ENCODE results near the gene MGAT3.

Gene MGAT3

GRCh38 chr22:39419096-39419495 lies 37.7 kb upstream of the MGAT3 start:
- H3K9me2 ChIP-seq (replicated peaks; ENCODE audit: low read depth, low read length): no peaks in the 10 kb centered on the region
- H3K27me3 ChIP-seq (ENCODE audit: insufficient read depth, low read length, poor library complexity, severe bottlenecking): no peaks in the 10 kb centered on the region
- H3K4me1 ChIP-seq (ENCODE audit: insufficient read depth, low read length, poor library complexity, severe bottlenecking): peaks cover 8% of the 10 kb centered on the region
- H3K4me2 ChIP-seq (ENCODE audit: low read depth, low read length, poor library complexity, severe bottlenecking): no peak overlapping the region
- no peak overlapping the region for H3K4me3 ChIP-seq (ENCODE audit: low read length, poor library complexity, severe bottlenecking)
- H3K9me3 ChIP-seq (ENCODE audit: insufficient read depth, low read depth, low read length): no peaks in the 10 kb centered on the region
- 0 out of 2 replicates have a peak, but pooled peaks cover under 1% of the 10 kb centered on the region for H3K79me2 ChIP-seq (ENCODE audit: insufficient read depth, low read length)
- peaks cover 35% of the 10 kb centered on the region; the same call in 1 of the 2 replicates for H3K36me3 ChIP-seq (ENCODE audit: insufficient read depth, low read length)
- H4K20me1 ChIP-seq (ENCODE audit: insufficient read depth, low read length, poor library complexity, severe bottlenecking): no peaks in the 10 kb centered on the region
- H3F3A ChIP-seq (ENCODE audit: low read depth): no peaks in the 10 kb centered on the region
- no peak for TF ChIP-seq EZH2phosphoT487 (IDR thresholded peaks at IDR 0.05; ENCODE audit: borderline replicate concordance)
- no peak for TF ChIP-seq CTCF (conservative IDR thresholded peaks at IDR 0.05; ENCODE audit: low read length)
- no peak overlapping the region for H2AFZ ChIP-seq (ENCODE audit: low read length)
- H3K9ac ChIP-seq (ENCODE audit: low read depth, low read length, poor library complexity, severe bottlenecking): no peak overlapping the region

- no peak overlapping the region for H3K4me3 ChIP-seq (ENCODE audit: low read length, poor library complexity, severe bottlenecking)
- no peaks in the 10 kb centered on the region for H3K9me2 ChIP-seq (replicated peaks; ENCODE audit: low read depth, low read length)
- H3K9me3 ChIP-seq (ENCODE audit: insufficient read depth, low read depth, low read length): no peaks in the 10 kb centered on the region
- no peaks in the 10 kb centered on the region for H3F3A ChIP-seq (ENCODE audit: low read depth)
- H3K27me3 ChIP-seq (ENCODE audit: insufficient read depth, low read length, poor library complexity, severe bottlenecking): no peaks in the 10 kb centered on the region
- H2AFZ ChIP-seq (ENCODE audit: low read length): no peak overlapping the region
- H3K36me3 ChIP-seq (ENCODE audit: insufficient read depth, low read length): peaks cover 35% of the 10 kb centered on the region; the same call in 1 of the 2 replicates
- H3K9ac ChIP-seq (ENCODE audit: low read depth, low read length, poor library complexity, severe bottlenecking): no peak overlapping the region
- TF ChIP-seq EZH2phosphoT487 (IDR thresholded peaks at IDR 0.05; ENCODE audit: borderline replicate concordance) (no peak), CTCF (conservative IDR thresholded peaks at IDR 0.05; ENCODE audit: low read length) (no peak)
- H4K20me1 ChIP-seq (ENCODE audit: insufficient read depth, low read length, poor library complexity, severe bottlenecking): no peaks in the 10 kb centered on the region
- H3K4me2 ChIP-seq (ENCODE audit: low read depth, low read length, poor library complexity, severe bottlenecking): no peak overlapping the region
- H3K4me1 ChIP-seq (ENCODE audit: insufficient read depth, low read length, poor library complexity, severe bottlenecking): no peaks in the 10 kb centered on the region
- H3K79me2 ChIP-seq (ENCODE audit: insufficient read depth, low read length): no peaks in the 10 kb centered on the region
Measured at GRCh38 chr22:39419911-39420310, 36.9 kb upstream of the MGAT3 start.

GRCh38 chr22:39421691-39422090 lies 35.1 kb upstream of the MGAT3 start:
- Histone ChIP-seq H3F3A (ENCODE audit: low read depth) (no peaks in the 10 kb centered on the region), H3K36me3 (ENCODE audit: insufficient read depth, low read length) (peaks cover 34% of the 10 kb centered on the region; the same call in 1 of the 2 replicates), H4K20me1 (ENCODE audit: insufficient read depth, low read length, poor library complexity, severe bottlenecking) (no peaks in the 10 kb centered on the region), H3K4me2 (ENCODE audit: low read depth, low read length, poor library complexity, severe bottlenecking) (no peak overlapping the region), H3K4me3 (ENCODE audit: low read length, poor library complexity, severe bottlenecking) (no peak overlapping the region), H3K9me3 (ENCODE audit: insufficient read depth, low read depth, low read length) (no peaks in the 10 kb centered on the region), H3K9me2 (replicated peaks; ENCODE audit: low read depth, low read length) (no peaks in the 10 kb centered on the region), H3K79me2 (ENCODE audit: insufficient read depth, low read length) (no peaks in the 10 kb centered on the region), H3K27me3 (ENCODE audit: insufficient read depth, low read length, poor library complexity, severe bottlenecking) (no peaks in the 10 kb centered on the region), H3K4me1 (ENCODE audit: insufficient read depth, low read length, poor library complexity, severe bottlenecking) (no peaks in the 10 kb centered on the region), H2AFZ (ENCODE audit: low read length) (no peak overlapping the region), H3K9ac (ENCODE audit: low read depth, low read length, poor library complexity, severe bottlenecking) (no peak overlapping the region)
- TF ChIP-seq EZH2phosphoT487 (IDR thresholded peaks at IDR 0.05; ENCODE audit: borderline replicate concordance) (no peak), CTCF (conservative IDR thresholded peaks at IDR 0.05; ENCODE audit: low read length) (no peak)
